SK-N-SH (cell line): ENCODE data around the gene ADGRA1. TPM values are rescaled to one million over a fixed set of nuclear protein-coding genes. Genes with fewer than 3 reads are reported as not detected.

Experiments
- CTCF ChIA-PET: fragments of 300-600, 350-600 bp; formaldehyde crosslinking; extraction: SDS; loops from one replicate; lab custom pipeline; 2021; lab: Yijun Ruan, JAX
- POLR2A ChIA-PET: fragments of 350-600 bp; sonication (Branson Sonifier 250); formaldehyde crosslinking; extraction: SDS; loops from one replicate; lab custom pipeline; 2020; ENCODE audit warnings: antibody characterized with exemption, inconsistent platforms; lab: Yijun Ruan, JAX
- DNase-seq: peaks from one replicate; pipeline ENCODE4 v3.0.0; 2012
- H2AFZ ChIP-seq: fragments of 200-600 bp; sonication (generic); 2 replicates; pipeline ENCODE4 v1.8.1; 2016; ENCODE audit warnings: antibody characterized with exemption, mild to moderate bottlenecking, low read depth
- H3F3A ChIP-seq: fragments of 200-600 bp; sonication (generic); replicated peaks from 2 replicates; pipeline ENCODE3; 2016; ENCODE audit warnings: antibody characterized with exemption, mild to moderate bottlenecking; ENCODE audit not compliant: insufficient read depth
- H3K27ac ChIP-seq, 2 experiments: fragments of 200-500 bp in 1 of 2; fragments of 200-600 bp in 1 of 2; sonication (Bioruptor generic) in 1 of 2; sonication (generic), shearing (Covaris generic) in 1 of 2; 2 replicates each; pipeline versions ENCODE4 v1.5.1 to v1.6.1; 2014 to 2016; ENCODE audit warnings: low read depth in 2 of 2, inconsistent platforms in 1 of 2, low read length in 1 of 2, mild to moderate bottlenecking in 1 of 2, mixed read lengths in 1 of 2
- H3K27me3 ChIP-seq: fragments of 200-600 bp; sonication (generic), shearing (Covaris generic); 2 replicates; pipeline ENCODE4 v1.6.1; 2016; ENCODE audit warnings: mixed run types; ENCODE audit not compliant: insufficient read depth
- H3K36me3 ChIP-seq, 2 experiments: fragments of 200-500 bp in 1 of 2; fragments of 200-600 bp in 1 of 2; sonication (Bioruptor generic) in 1 of 2; sonication (generic) in 1 of 2; replicated peaks in 1 of 2; 2 replicates each; pipeline versions ENCODE3 to v1.5.1; 2014 to 2016; ENCODE audit warnings: low read length in 1 of 2, mild to moderate bottlenecking in 1 of 2; ENCODE audit not compliant: insufficient read depth in 2 of 2, control insufficient read depth in 1 of 2
- H3K4me1 ChIP-seq, 2 experiments: fragments of 200-500 bp in 1 of 2; fragments of 200-600 bp in 1 of 2; sonication (Bioruptor generic) in 1 of 2; sonication (generic), shearing (Covaris generic) in 1 of 2; 2 replicates each; pipeline versions ENCODE4 v1.5.1 to v1.6.1; 2014 to 2016; ENCODE audit warnings: low read depth in 1 of 2, low read length in 1 of 2, mixed run types in 1 of 2; ENCODE audit not compliant: insufficient read depth in 2 of 2, control insufficient read depth in 1 of 2
- H3K4me2 ChIP-seq: fragments of 200-600 bp; sonication (generic), shearing (Covaris generic); 2 replicates; pipeline ENCODE4 v1.6.1; 2017; ENCODE audit warnings: mixed run types
- H3K4me3 ChIP-seq, 2 experiments: fragments of 200-500 bp in 1 of 2; fragments of 200-600 bp in 1 of 2; sonication (Bioruptor generic) in 1 of 2; sonication (generic), shearing (Covaris generic) in 1 of 2; 2 replicates each; pipeline versions ENCODE4 v1.5.1 to v1.8.1; 2014 to 2016; ENCODE audit warnings: low read depth in 2 of 2, inconsistent platforms in 1 of 2, low read length in 1 of 2, mild to moderate bottlenecking in 1 of 2, mixed read lengths in 1 of 2, moderate library complexity in 1 of 2
- H3K79me2 ChIP-seq: fragments of 200-600 bp; sonication (generic); 2 replicates; pipeline ENCODE4 v1.8.1; 2017; ENCODE audit warnings: mild to moderate bottlenecking; ENCODE audit not compliant: insufficient read depth
- H3K9ac ChIP-seq: fragments of 200-600 bp; sonication (generic); 2 replicates; pipeline ENCODE4 v1.6.1; 2017; ENCODE audit warnings: mixed run types
- H3K9me2 ChIP-seq: fragments of 200-600 bp; sonication (generic); 2 replicates; pipeline ENCODE4 v1.6.1; 2017; ENCODE audit warnings: mixed run types
- H3K9me3 ChIP-seq: fragments of 200-600 bp; sonication (generic); 2 replicates; pipeline ENCODE4 v1.6.1; 2017; ENCODE audit warnings: mixed run types, mild to moderate bottlenecking, moderate library complexity
- H4K20me1 ChIP-seq: fragments of 200-600 bp; sonication (generic); 2 replicates; pipeline ENCODE4 v1.6.1; 2017; ENCODE audit warnings: mild to moderate bottlenecking, mixed run types; ENCODE audit not compliant: insufficient read depth
- EP300 ChIP-seq, 2 experiments: IDR thresholded peaks; 2 replicates each; pipeline versions ENCODE4 v1.4.0 to v1.6.1; 2012; ENCODE audit warnings: borderline replicate concordance in 1 of 2, low read depth in 1 of 2, low read length in 1 of 2
- EZH2phosphoT487 ChIP-seq: fragments of 200-600 bp; sonication (generic); IDR thresholded peaks from 2 replicates; pipeline ENCODE4 v1.6.1; 2017; ENCODE audit warnings: low read depth, mixed run types, mild to moderate bottlenecking, antibody characterized with exemption, moderate library complexity, borderline replicate concordance
- FOSL2 ChIP-seq: IDR thresholded peaks from 2 replicates; pipeline ENCODE4 v1.4.0; 2012; ENCODE audit warnings: low read depth, mild to moderate bottlenecking, moderate library complexity, borderline replicate concordance
- FOXJ3 ChIP-seq: sonication (generic); formaldehyde crosslinking; IDR thresholded peaks from 2 replicates; pipeline ENCODE4 v1.5.1; 2020; ENCODE audit warnings: mild to moderate bottlenecking, missing genetic modification reagents
- GABPA ChIP-seq: IDR thresholded peaks from 2 replicates; pipeline ENCODE4 v1.4.0; 2012; ENCODE audit warnings: low read depth, mild to moderate bottlenecking
- GATA2 ChIP-seq: sonication (generic); formaldehyde crosslinking; IDR thresholded peaks from 2 replicates; pipeline ENCODE4 v1.5.0; 2020; ENCODE audit warnings: mild to moderate bottlenecking, missing genetic modification reagents
- JUND ChIP-seq: IDR thresholded peaks from 2 replicates; pipeline ENCODE4 v1.4.0; 2012
- MEF2A ChIP-seq: IDR thresholded peaks from 2 replicates; pipeline ENCODE4 v1.4.0; 2012; ENCODE audit warnings: low read depth, borderline replicate concordance
- RCOR1 ChIP-seq: fragments of 150-350 bp; IDR thresholded peaks from 2 replicates; pipeline ENCODE4 v1.6.1; 2017; ENCODE audit warnings: antibody characterized with exemption, low read length
- RFX5 ChIP-seq: IDR thresholded peaks from 2 replicates; pipeline ENCODE4 v1.6.1; 2012; ENCODE audit warnings: mild to moderate bottlenecking, improper control_type of control experiment, low read length
- SMC3 ChIP-seq: IDR thresholded peaks from 2 replicates; pipeline ENCODE4 v1.6.1; 2012; ENCODE audit warnings: low read depth, low read length, improper control_type of control experiment
- TCF12 ChIP-seq: IDR thresholded peaks from 2 replicates; pipeline ENCODE4 v1.4.0; 2012
- TEAD4 ChIP-seq: IDR thresholded peaks from 2 replicates; pipeline ENCODE4 v1.4.0; 2012; ENCODE audit warnings: mild to moderate bottlenecking, borderline replicate concordance; ENCODE audit not compliant: insufficient read depth
- YY1 ChIP-seq: IDR thresholded peaks from 2 replicates; pipeline ENCODE4 v1.4.0; 2012; ENCODE audit warnings: low read depth, mild to moderate bottlenecking
- WGBS: methylation state at CpG from one replicate; pipeline ENCODE4 v1.1.6; 2017; ENCODE audit warnings: low lambda C conversion rate; 5-methylcytosine and 5-hydroxymethylcytosine counted together
- polyA plus RNA-seq, 3 experiments: library from polyadenylated mRNA; depleted of rRNA; stranded (reverse); fragments of >200 nt; gene quantifications; 2 replicates each; pipeline ENCODE4 v1.2.3, GENCODE V29; 2012
- TF ChIP-seq, protein P1 (sequence below): fragments of 200-600 bp; sonication (generic); IDR thresholded peaks from 2 replicates; pipeline ENCODE4 v1.6.1; 2017; ENCODE audit warnings: antibody characterized with exemption, mild to moderate bottlenecking, moderate library complexity
- TF ChIP-seq, protein P2 (sequence below): IDR thresholded peaks from 2 replicates; pipeline ENCODE4 v1.4.0; 2012; ENCODE audit warnings: low read depth
- TF ChIP-seq, protein P3 (sequence below): IDR thresholded peaks from 2 replicates; pipeline ENCODE4 v1.4.0; 2012; ENCODE audit warnings: low read depth, borderline replicate concordance
- TF ChIP-seq, protein P4 (sequence below): IDR thresholded peaks from 2 replicates; pipeline ENCODE4 v1.4.0; 2012; ENCODE audit warnings: low read depth, borderline replicate concordance

Gene ADGRA1
- polyA plus RNA-seq, 1 of the 3 experiments (the other 2 are of a cell fraction), result not detected

DNA sequence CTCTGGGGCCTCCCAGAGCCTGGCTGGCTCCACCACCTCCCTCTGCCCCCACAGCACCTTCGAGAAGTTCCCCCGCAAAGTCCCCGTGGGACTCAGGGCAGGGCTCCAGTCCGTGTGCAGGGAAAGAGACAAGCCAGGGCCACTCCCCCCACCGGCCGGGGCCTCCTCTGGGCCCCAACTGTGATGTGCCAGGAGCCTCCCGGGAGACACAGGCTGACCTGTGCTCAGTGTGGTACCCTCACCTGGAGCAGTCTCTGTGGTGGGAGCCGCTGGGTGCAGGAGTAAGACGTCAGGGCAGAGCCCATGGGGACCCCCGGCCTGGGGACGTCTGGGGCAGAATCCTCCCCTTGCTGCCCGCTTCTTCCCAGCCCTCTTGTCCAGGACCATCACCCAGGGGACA lies 1.5 kb upstream of the ADGRA1 start:
- H4K20me1 ChIP-seq, result no peaks in the 10 kb centered on the region
- CTCF ChIA-PET, result no interaction called here
- no peaks in the 10 kb centered on the region for H3K79me2 ChIP-seq
- no peak for DNase-seq
- TF ChIP-seq FOXJ3 (CRISPR knock-in tag), result no peak
- TF ChIP-seq, protein P1, sequence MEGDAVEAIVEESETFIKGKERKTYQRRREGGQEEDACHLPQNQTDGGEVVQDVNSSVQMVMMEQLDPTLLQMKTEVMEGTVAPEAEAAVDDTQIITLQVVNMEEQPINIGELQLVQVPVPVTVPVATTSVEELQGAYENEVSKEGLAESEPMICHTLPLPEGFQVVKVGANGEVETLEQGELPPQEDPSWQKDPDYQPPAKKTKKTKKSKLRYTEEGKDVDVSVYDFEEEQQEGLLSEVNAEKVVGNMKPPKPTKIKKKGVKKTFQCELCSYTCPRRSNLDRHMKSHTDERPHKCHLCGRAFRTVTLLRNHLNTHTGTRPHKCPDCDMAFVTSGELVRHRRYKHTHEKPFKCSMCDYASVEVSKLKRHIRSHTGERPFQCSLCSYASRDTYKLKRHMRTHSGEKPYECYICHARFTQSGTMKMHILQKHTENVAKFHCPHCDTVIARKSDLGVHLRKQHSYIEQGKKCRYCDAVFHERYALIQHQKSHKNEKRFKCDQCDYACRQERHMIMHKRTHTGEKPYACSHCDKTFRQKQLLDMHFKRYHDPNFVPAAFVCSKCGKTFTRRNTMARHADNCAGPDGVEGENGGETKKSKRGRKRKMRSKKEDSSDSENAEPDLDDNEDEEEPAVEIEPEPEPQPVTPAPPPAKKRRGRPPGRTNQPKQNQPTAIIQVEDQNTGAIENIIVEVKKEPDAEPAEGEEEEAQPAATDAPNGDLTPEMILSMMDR, result no peak
- TF ChIP-seq, protein P2, sequence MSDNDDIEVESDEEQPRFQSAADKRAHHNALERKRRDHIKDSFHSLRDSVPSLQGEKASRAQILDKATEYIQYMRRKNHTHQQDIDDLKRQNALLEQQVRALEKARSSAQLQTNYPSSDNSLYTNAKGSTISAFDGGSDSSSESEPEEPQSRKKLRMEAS, result no peak
- TF ChIP-seq MEF2A, result no peak
- TF ChIP-seq TEAD4, result no peak
- no peak for TF ChIP-seq TCF12
- TF ChIP-seq GATA2, result no peak
- TF ChIP-seq, protein P3, sequence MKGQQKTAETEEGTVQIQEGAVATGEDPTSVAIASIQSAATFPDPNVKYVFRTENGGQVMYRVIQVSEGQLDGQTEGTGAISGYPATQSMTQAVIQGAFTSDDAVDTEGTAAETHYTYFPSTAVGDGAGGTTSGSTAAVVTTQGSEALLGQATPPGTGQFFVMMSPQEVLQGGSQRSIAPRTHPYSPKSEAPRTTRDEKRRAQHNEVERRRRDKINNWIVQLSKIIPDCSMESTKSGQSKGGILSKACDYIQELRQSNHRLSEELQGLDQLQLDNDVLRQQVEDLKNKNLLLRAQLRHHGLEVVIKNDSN, result no peak
- TF ChIP-seq YY1, result no peak
- TF ChIP-seq SMC3, result no peak
- TF ChIP-seq JUND, result no peak
- H3K9me2 ChIP-seq, result no peaks in the 10 kb centered on the region
- POLR2A ChIA-PET, result no interaction called here
- no peak overlapping the region for H3K4me2 ChIP-seq
- no peaks in the 10 kb centered on the region for H3K9me3 ChIP-seq
- H3K27ac ChIP-seq, result no peak overlapping the region
- no peak overlapping the region for H3K9ac ChIP-seq
- no peaks in the 10 kb centered on the region for H3F3A ChIP-seq
- H3K36me3 ChIP-seq, result no peaks in the 10 kb centered on the region
- peaks cover 16% of the 10 kb centered on the region for H3K27me3 ChIP-seq
- H3K4me1 ChIP-seq, result no peaks in the 10 kb centered on the region
- no peak overlapping the region for H2AFZ ChIP-seq
- 39% methylated on average over 4 of the region's 12 CpGs for WGBS
- no peak overlapping the region for H3K4me3 ChIP-seq

DNA sequence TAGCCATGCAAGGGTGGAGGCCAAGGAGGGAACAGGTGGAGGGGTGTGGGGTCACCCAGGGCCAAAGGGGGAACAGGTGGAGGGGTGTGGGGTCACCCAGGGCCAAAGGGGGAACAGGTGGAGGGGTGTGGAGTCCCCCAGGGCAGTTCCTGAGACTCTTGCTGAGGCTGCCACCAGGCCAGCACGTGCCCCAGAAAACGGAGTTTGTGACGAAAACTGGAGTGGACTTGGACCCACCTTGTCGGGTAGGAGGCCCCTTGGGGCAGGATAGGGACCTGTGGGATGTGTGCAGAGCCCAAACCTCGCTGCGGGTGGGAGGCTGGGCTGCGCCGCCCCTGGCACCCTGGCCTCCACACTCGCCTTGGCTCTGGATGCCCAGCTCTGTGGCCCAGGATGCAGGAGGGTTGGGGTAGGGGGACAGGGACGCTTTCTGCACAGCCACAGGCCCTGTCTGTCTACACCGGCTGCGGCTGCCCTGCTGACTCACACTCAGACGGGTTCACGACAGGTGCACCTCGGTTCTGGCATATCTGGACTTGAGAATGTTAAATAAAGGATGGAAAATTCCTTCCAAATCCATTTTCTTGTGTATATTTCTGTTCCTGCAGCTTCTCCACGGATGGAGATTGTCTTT lies 562 bp upstream of the ADGRA1 start:
- no peaks in the 10 kb centered on the region for H3K79me2 ChIP-seq
- no peaks in the 10 kb centered on the region for H4K20me1 ChIP-seq
- no peak overlapping the region for H3K4me3 ChIP-seq
- H3K27ac ChIP-seq, result no peak overlapping the region
- no peaks in the 10 kb centered on the region for H3F3A ChIP-seq
- H3K9me3 ChIP-seq, result no peaks in the 10 kb centered on the region
- H3K9ac ChIP-seq, result no peak overlapping the region
- POLR2A ChIA-PET, result no interaction called here
- H3K4me2 ChIP-seq, result no peak overlapping the region
- H3K4me1 ChIP-seq, result no peaks in the 10 kb centered on the region
- no peaks in the 10 kb centered on the region for H3K9me2 ChIP-seq
- TF ChIP-seq FOXJ3 (CRISPR knock-in tag), result no peak
- no peak for TF ChIP-seq TCF12
- no peak for TF ChIP-seq FOSL2
- TF ChIP-seq, protein P4, sequence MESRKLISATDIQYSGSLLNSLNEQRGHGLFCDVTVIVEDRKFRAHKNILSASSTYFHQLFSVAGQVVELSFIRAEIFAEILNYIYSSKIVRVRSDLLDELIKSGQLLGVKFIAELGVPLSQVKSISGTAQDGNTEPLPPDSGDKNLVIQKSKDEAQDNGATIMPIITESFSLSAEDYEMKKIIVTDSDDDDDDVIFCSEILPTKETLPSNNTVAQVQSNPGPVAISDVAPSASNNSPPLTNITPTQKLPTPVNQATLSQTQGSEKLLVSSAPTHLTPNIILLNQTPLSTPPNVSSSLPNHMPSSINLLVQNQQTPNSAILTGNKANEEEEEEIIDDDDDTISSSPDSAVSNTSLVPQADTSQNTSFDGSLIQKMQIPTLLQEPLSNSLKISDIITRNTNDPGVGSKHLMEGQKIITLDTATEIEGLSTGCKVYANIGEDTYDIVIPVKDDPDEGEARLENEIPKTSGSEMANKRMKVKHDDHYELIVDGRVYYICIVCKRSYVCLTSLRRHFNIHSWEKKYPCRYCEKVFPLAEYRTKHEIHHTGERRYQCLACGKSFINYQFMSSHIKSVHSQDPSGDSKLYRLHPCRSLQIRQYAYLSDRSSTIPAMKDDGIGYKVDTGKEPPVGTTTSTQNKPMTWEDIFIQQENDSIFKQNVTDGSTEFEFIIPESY, result no peak
- TF ChIP-seq EP300 (IDR thresholded peaks at IDR 0.05; ENCODE audit: borderline replicate concordance in 1 of 2, low read depth in 1 of 2, low read length in 1 of 2), result no peak
- TF ChIP-seq, protein P1, result no peak
- no peak for TF ChIP-seq EZH2phosphoT487
- TF ChIP-seq GABPA, result no peak
- no peak for TF ChIP-seq RFX5
- no peak for TF ChIP-seq RCOR1
- no peaks in the 10 kb centered on the region for H3K36me3 ChIP-seq
- 4% methylated on average over 10 of the region's 16 CpGs for WGBS
- no peak overlapping the region for H2AFZ ChIP-seq
- CTCF ChIA-PET, result interaction anchor here (1.6 kb wide), 1 partner anchor 10 kb away, joined by 4 read pairs; no protein-coding TSS in a partner anchor
- DNase-seq, result no peak
- H3K27me3 ChIP-seq, result peaks cover 16% of the 10 kb centered on the region
